AG09309 (cell line): ENCODE measurements around the gene PTPRE.

Experiments
- DNase-seq: peaks from one replicate; pipeline ENCODE4 v3.0.0-alpha.2; 2010; ENCODE audit warnings: low read depth
- H3K4me3 ChIP-seq: 2 replicates; pipeline ENCODE4 v1.5.1; 2011; ENCODE audit warnings: mild to moderate bottlenecking, low read depth, low read length, moderate library complexity; ENCODE audit not compliant: control insufficient read depth
- TF ChIP-seq, protein P1 (sequence below): IDR thresholded peaks from 2 replicates; pipeline ENCODE4 v1.5.1; 2011; ENCODE audit warnings: mild to moderate bottlenecking, low read depth, low read length, inconsistent platforms; ENCODE audit not compliant: insufficient read depth, control insufficient read depth; ENCODE audit errors: missing control alignments

The PTPRE gene

GRCh38 chr10:128072046-128072445 lies 165.1 kb downstream of the PTPRE start:
- TF ChIP-seq, protein P1, sequence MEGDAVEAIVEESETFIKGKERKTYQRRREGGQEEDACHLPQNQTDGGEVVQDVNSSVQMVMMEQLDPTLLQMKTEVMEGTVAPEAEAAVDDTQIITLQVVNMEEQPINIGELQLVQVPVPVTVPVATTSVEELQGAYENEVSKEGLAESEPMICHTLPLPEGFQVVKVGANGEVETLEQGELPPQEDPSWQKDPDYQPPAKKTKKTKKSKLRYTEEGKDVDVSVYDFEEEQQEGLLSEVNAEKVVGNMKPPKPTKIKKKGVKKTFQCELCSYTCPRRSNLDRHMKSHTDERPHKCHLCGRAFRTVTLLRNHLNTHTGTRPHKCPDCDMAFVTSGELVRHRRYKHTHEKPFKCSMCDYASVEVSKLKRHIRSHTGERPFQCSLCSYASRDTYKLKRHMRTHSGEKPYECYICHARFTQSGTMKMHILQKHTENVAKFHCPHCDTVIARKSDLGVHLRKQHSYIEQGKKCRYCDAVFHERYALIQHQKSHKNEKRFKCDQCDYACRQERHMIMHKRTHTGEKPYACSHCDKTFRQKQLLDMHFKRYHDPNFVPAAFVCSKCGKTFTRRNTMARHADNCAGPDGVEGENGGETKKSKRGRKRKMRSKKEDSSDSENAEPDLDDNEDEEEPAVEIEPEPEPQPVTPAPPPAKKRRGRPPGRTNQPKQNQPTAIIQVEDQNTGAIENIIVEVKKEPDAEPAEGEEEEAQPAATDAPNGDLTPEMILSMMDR: no peak
- H3K4me3 ChIP-seq: no peak overlapping the region
- DNase-seq: no peak

DNA sequence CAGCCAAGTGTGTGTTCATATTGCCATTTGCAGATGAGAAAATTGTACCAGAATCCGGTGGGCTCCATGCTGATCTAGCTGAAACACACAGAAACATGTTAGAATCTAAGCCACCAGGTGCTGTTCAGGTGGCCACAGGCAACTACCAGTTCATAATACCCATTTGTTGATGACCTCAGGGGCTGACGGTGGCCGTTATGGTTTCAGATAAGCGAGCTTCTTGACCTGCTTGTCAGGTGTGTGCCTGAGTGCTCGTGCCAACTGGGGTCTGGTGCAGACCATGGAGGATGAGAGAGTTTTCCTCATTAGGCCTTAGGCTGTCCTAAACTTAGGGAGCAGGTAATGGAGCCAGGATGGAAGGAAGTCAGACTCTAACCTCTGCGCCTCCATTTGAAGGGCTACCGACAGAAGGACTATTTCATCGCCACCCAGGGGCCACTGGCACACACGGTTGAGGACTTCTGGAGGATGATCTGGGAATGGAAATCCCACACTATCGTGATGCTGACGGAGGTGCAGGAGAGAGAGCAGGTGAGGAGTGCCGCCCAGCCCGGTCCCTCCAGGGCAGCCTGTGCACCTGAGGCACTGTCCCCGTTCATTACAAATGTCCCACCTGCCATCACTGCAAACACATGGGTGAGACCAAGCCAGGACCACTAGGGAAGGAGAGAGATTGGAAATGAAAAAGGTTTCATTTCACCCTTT lies 166.2 kb downstream of the PTPRE start:
- H3K4me3 ChIP-seq: no peak overlapping the region
- no peak for DNase-seq
- TF ChIP-seq, protein P1: no peak

DNA sequence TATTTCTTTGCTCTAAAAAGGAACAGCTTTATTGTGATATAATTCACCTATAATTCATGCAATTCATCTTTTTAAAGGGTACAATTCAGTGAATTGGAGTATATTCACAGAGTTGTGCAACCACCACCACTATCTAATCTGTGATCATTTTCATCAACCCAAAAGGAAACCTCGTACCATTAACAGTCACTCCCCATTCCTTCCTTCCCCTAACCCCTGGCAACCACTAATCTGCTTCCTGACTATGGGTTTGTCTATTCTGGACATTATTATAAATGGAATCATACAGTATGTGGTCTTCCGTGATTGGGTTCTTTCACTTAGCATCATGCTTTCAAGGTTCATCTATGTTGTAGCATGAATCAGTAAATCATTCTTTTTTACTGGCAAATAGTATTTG lies 167.0 kb downstream of the PTPRE start:
- DNase-seq: no peak
- H3K4me3 ChIP-seq: no peak overlapping the region
- TF ChIP-seq, protein P1: no peak

GRCh38 chr10:128074589-128074988 lies 167.7 kb downstream of the PTPRE start:
- no peak overlapping the region for H3K4me3 ChIP-seq
- TF ChIP-seq, protein P1: no peak
- no peak for DNase-seq

GRCh38 chr10:128077155-128077875 lies 170.4 kb downstream of the PTPRE start:
- no peak overlapping the region for H3K4me3 ChIP-seq
- TF ChIP-seq, protein P1: no peak
- no peak for DNase-seq

DNA sequence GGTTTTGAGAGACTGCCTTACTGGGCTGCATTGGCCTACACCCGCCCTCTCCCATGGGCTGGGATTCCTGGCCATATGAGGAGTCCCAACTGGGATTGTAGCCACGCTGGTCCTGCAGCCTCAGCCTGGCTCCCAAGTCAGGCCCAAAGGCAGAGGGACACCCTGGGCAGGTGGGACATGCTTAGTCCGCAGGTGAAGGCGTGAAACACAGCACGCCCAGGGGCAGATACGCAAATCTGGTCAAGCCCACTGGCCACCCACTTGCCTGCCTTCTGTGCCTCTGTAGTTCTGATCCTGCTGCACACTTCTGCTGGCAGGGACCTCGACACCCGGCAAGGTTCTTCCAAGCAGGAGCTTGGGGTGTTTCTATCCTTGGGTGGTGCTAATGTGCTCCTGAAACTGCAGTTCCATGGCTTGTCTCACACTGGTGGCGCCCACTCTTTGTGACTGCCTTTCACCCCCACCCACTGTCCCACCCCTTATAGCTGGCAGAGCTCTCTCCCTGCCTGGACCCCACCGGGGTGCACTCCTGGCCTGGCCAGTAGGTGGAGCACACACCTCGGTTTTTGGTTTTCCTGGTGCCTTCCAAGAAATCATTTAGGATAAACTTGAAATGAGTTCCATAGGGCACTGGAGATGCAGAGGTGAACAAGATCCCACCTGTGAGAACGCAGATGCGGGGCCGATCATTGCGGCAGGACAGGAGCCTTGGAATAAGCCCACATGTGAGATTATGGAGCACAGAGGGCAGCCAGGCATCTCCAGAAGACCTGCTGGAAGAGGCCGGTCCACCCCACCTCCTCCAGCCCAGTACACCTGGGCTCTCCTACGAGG lies 171.4 kb downstream of the PTPRE start:
- H3K4me3 ChIP-seq: no peak overlapping the region
- DNase-seq: peak; percentile 2
- TF ChIP-seq, protein P1: peak; percentile 87
